ENCODE results near the gene LIME1. TPM values are rescaled to one million over a fixed set of nuclear protein-coding genes. Genes with fewer than 3 reads are reported as not detected.
A peak's percentile ranks its signal among the peaks of the same experiment; 100 is the strongest.

LIME1 gene
- total and polyA plus RNA-seq, 4 donors: 6.5 to 57.6 (median 8.6) TPM

GRCh38 chr20:63706027-63706695 lies 30.3 kb upstream of the LIME1 start:
- 80 to 87% methylated on average over 12 of the region's 12 CpGs for WGBS, 2 donors
- Histone ChIP-seq H3K4me3 (ENCODE audit: low read length in 2 of 2) (no peak overlapping the region), H3K27me3 (ENCODE audit: control insufficient read depth in 1 of 2, insufficient read depth in 2 of 2, low read length in 1 of 2) (no peaks in the 10 kb centered on the region), H3K9me3 (ENCODE audit: control insufficient read depth, low read length) (no peaks in the 10 kb centered on the region), H3K36me3 (ENCODE audit: control insufficient read depth in 1 of 2, insufficient read depth in 2 of 2, low read length in 1 of 2) (no peaks in the 10 kb centered on the region), H3K4me1 (ENCODE audit: control insufficient read depth in 1 of 2, insufficient read depth in 2 of 2, low read length in 2 of 2) (no peaks in the 10 kb centered on the region), H3K27ac (ENCODE audit: low read depth in 1 of 2, low read length in 2 of 2) (no peak overlapping the region)
- peak in 1 of 2 donors; percentile 68 for DNase-seq
- intact Hi-C loops (cut with DNase I): no loop called here
- ATAC-seq (ENCODE audit: low FRiP score): no peak

DNA sequence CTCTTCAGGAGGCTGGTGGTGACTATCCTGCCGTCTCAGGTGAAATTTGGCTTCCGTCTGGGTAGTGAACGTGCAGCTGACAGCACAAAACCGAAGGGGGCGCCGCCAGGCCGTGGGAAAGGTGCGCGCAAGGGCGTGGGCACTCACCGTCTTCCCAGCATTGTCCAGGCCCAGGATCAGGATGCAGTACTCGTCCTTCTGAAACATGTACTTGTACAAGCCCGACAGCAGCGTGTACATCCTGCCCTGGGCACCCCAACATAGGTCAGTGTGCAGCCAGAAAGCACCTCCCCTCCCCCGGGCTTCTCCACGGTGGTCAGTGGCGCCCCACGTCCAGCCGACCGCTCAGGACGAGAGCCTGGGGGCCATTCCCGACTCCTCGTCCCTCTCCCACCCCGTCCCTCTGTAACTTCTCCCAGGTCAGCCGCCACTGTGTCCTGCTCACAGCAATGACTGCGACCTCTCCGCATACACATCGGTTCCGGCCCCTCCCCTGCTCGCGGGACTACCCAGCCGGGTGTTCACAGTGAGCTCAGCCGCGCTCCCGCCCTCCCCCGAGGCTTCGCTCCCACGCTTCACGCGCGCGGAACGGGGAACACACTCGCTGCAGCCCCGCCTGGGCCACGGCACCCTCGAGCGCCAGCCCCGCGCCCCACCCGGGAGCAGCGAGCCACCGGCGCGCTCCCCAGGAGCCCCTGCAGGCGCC lies 29.5 kb upstream of the LIME1 start:
- H3K36me3 ChIP-seq (ENCODE audit: control insufficient read depth in 1 of 2, insufficient read depth in 2 of 2, low read length in 1 of 2): peaks cover 0 to 1% of the 10 kb centered on the region in 2 donors
- DNase-seq (peak; percentile 64 to 85), ATAC-seq (ENCODE audit: low FRiP score) (peak; percentile 32)
- no peaks in the 10 kb centered on the region for H3K27me3 ChIP-seq (ENCODE audit: control insufficient read depth in 1 of 2, insufficient read depth in 2 of 2, low read length in 1 of 2)
- no peaks in the 10 kb centered on the region for H3K9me3 ChIP-seq (ENCODE audit: control insufficient read depth, low read length)
- peak overlapping the region; percentile 6 to 84 for H3K27ac ChIP-seq (ENCODE audit: low read depth in 1 of 2, low read length in 2 of 2)
- no peaks in the 10 kb centered on the region for H3K4me1 ChIP-seq (ENCODE audit: control insufficient read depth in 1 of 2, insufficient read depth in 2 of 2, low read length in 2 of 2)
- intact Hi-C loops (cut with DNase I): loop anchor here in 1 of 2 donors (1.0 kb wide), 1 partner anchor 49 kb away; the partner anchor contains the start of gene RTEL1
- peak overlapping the region; percentile 93 to 96 for H3K4me3 ChIP-seq (ENCODE audit: low read length in 2 of 2)
- WGBS, 2 donors: 4 to 5% methylated on average over 51 to 56 of the region's 56 CpGs

GRCh38 chr20:63707558-63708300 lies 28.7 kb upstream of the LIME1 start, which contains the start of the genes ARFRP1 and ZGPAT:
TSS of gene ARFRP1 (minus strand) at chr20:63707976. CDS start at chr20:63707091, 885 bp downstream.
TSS of gene ZGPAT (plus strand) at chr20:63708039. CDS start at chr20:63708581, 542 bp downstream.
- Histone ChIP-seq H3K9me3 (ENCODE audit: control insufficient read depth, low read length) (no peaks in the 10 kb centered on the region), H3K36me3 (ENCODE audit: control insufficient read depth in 1 of 2, insufficient read depth in 2 of 2, low read length in 1 of 2) (peaks cover 0 to 1% of the 10 kb centered on the region in 2 donors), H3K4me1 (ENCODE audit: control insufficient read depth in 1 of 2, insufficient read depth in 2 of 2, low read length in 2 of 2) (no peaks in the 10 kb centered on the region), H3K4me3 (ENCODE audit: low read length in 2 of 2) (peak within 1 kb of the TSS; percentile 93 to 96), H3K27ac (ENCODE audit: low read depth in 1 of 2, low read length in 2 of 2) (peak within 1 kb of the TSS; percentile 6 to 84), H3K27me3 (ENCODE audit: control insufficient read depth in 1 of 2, insufficient read depth in 2 of 2, low read length in 1 of 2) (no peaks in the 10 kb centered on the region)
- intact Hi-C loops (cut with DNase I): loop anchor here in 1 of 2 donors (1.0 kb wide), 1 partner anchor 49 kb away; the partner anchor contains the start of gene RTEL1
- 0% methylated on average over 44 to 98 of the region's 98 CpGs for WGBS, 2 donors
- DNase-seq (peak; percentile 94 to 97), ATAC-seq (ENCODE audit: low FRiP score) (peak; percentile 95)

- intact Hi-C loops (cut with DNase I): no loop called here
- Histone ChIP-seq H3K36me3 (ENCODE audit: control insufficient read depth in 1 of 2, insufficient read depth in 2 of 2, low read length in 1 of 2) (peaks cover 0 to 1% of the 10 kb centered on the region in 2 donors), H3K27me3 (ENCODE audit: control insufficient read depth in 1 of 2, insufficient read depth in 2 of 2, low read length in 1 of 2) (no peaks in the 10 kb centered on the region), H3K9me3 (ENCODE audit: control insufficient read depth, low read length) (no peaks in the 10 kb centered on the region), H3K4me3 (ENCODE audit: low read length in 2 of 2) (peak overlapping the region; percentile 93 to 96), H3K4me1 (ENCODE audit: control insufficient read depth in 1 of 2, insufficient read depth in 2 of 2, low read length in 2 of 2) (no peaks in the 10 kb centered on the region), H3K27ac (ENCODE audit: low read depth in 1 of 2, low read length in 2 of 2) (peak overlapping the region in 1 of 2 donors; percentile 14)
- no peak for ATAC-seq (ENCODE audit: low FRiP score)
- WGBS, 2 donors: 22 to 23% methylated on average over 59 to 67 of the region's 67 CpGs
- DNase-seq: no peak
These were observed 27.9 kb upstream of the LIME1 start for GRCh38 chr20:63708301-63709148.

DNA sequence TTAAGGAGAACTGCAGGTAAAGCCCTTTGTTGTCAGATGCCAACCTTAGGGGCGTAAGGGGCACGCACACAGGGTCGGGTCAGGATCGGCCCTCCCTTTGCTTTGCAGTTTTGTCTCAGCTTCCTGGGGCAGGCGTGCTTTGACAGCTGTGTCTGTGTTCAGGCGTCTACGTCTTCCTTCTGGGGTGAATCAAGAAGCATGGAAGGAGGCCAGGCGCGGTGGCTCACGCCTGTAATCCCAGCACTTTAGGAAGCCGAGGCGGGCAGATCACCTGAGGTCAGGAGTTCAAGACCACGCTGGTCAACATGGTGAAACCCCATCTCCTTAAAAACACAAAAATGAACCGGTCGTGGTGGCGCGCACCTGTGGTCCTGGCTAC lies 27.3 kb upstream of the LIME1 start:
- no peak overlapping the region for H3K4me3 ChIP-seq (ENCODE audit: low read length in 2 of 2)
- no peak overlapping the region for H3K27ac ChIP-seq (ENCODE audit: low read depth in 1 of 2, low read length in 2 of 2)
- intact Hi-C loops (cut with DNase I): no loop called here
- H3K4me1 ChIP-seq (ENCODE audit: control insufficient read depth in 1 of 2, insufficient read depth in 2 of 2, low read length in 2 of 2): no peaks in the 10 kb centered on the region
- 91 to 93% methylated on average over 17 of the region's 17 CpGs for WGBS, 2 donors
- H3K9me3 ChIP-seq (ENCODE audit: control insufficient read depth, low read length): no peaks in the 10 kb centered on the region
- peaks cover 0 to 1% of the 10 kb centered on the region in 2 donors for H3K36me3 ChIP-seq (ENCODE audit: control insufficient read depth in 1 of 2, insufficient read depth in 2 of 2, low read length in 1 of 2)
- no peaks in the 10 kb centered on the region for H3K27me3 ChIP-seq (ENCODE audit: control insufficient read depth in 1 of 2, insufficient read depth in 2 of 2, low read length in 1 of 2)
- DNase-seq (no peak), ATAC-seq (ENCODE audit: low FRiP score) (no peak)

DNA sequence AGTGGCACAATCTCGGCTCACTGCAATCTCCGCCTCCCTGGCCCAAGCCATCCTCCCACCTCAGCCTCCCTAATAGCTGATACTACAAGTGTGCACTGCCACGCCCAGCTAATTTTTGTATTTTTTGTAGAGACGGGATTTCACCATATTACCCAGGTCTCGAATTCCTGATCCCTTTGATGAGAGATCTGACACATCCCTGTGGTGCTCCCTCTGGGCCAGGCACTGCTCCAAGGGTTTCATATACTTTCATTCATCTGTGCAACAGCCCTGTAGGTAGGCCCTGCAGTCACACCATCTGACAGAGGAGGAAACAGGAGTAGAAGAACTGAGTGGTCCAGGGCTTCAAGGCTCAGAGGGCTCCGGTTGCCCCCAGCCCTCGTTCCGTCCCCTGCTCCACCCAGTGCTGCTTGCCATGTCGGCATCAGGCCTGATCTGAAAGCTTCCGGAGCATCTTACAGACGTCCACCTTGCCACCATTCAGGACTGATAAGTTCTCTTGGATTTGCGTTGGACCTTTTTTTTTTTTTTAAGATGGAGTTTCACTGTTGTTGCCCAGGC lies 25.3 kb upstream of the LIME1 start:
- Histone ChIP-seq H3K9me3 (ENCODE audit: control insufficient read depth, low read length) (no peaks in the 10 kb centered on the region), H3K27ac (ENCODE audit: low read depth in 1 of 2, low read length in 2 of 2) (no peak overlapping the region), H3K4me1 (ENCODE audit: control insufficient read depth in 1 of 2, insufficient read depth in 2 of 2, low read length in 2 of 2) (no peaks in the 10 kb centered on the region), H3K27me3 (ENCODE audit: control insufficient read depth in 1 of 2, insufficient read depth in 2 of 2, low read length in 1 of 2) (no peaks in the 10 kb centered on the region), H3K36me3 (ENCODE audit: control insufficient read depth in 1 of 2, insufficient read depth in 2 of 2, low read length in 1 of 2) (peaks cover 2 to 4% of the 10 kb centered on the region in 2 donors), H3K4me3 (ENCODE audit: low read length in 2 of 2) (no peak overlapping the region)
- 78 to 82% methylated on average over 12 of the region's 12 CpGs for WGBS, 2 donors
- ATAC-seq (ENCODE audit: low FRiP score) (no peak), DNase-seq (peak in 1 of 2 donors; percentile 49)
- intact Hi-C loops (cut with DNase I): no loop called here

- no peak overlapping the region for H3K4me3 ChIP-seq (ENCODE audit: low read length in 2 of 2)
- WGBS, 2 donors: 97% methylated on average over 1 of the region's 1 CpG
- intact Hi-C loops (cut with DNase I): no loop called here
- no peaks in the 10 kb centered on the region for H3K27me3 ChIP-seq (ENCODE audit: control insufficient read depth in 1 of 2, insufficient read depth in 2 of 2, low read length in 1 of 2)
- no peaks in the 10 kb centered on the region for H3K4me1 ChIP-seq (ENCODE audit: control insufficient read depth in 1 of 2, insufficient read depth in 2 of 2, low read length in 2 of 2)
- ATAC-seq (ENCODE audit: low FRiP score) (no peak), DNase-seq (no peak)
- H3K27ac ChIP-seq (ENCODE audit: low read depth in 1 of 2, low read length in 2 of 2): no peak overlapping the region
- H3K36me3 ChIP-seq (ENCODE audit: control insufficient read depth in 1 of 2, insufficient read depth in 2 of 2, low read length in 1 of 2): peaks cover 2 to 4% of the 10 kb centered on the region in 2 donors
- H3K9me3 ChIP-seq (ENCODE audit: control insufficient read depth, low read length): no peaks in the 10 kb centered on the region
These were observed 24.3 kb upstream of the LIME1 start for GRCh38 chr20:63712191-63712590.
